Activated CD4-positive, alpha-beta T cell treated with anti-CD3 and anti-CD28 coated beads, Interleukin-2, amount 50 U/mL, for 1 hour (primary cell): Measurements from ENCODE around the gene ANKRD44.
"Not testable (repeated sequence)": the region's sequence is repeated elsewhere in the genome, so short reads cannot be mapped to it uniquely, and the experiment has no call there.

ENCODE experiments used
- DNase-seq: peaks from one replicate; pipeline ENCODE4 v3.0.0-alpha.2; 2020

The ANKRD44 gene

DNA sequence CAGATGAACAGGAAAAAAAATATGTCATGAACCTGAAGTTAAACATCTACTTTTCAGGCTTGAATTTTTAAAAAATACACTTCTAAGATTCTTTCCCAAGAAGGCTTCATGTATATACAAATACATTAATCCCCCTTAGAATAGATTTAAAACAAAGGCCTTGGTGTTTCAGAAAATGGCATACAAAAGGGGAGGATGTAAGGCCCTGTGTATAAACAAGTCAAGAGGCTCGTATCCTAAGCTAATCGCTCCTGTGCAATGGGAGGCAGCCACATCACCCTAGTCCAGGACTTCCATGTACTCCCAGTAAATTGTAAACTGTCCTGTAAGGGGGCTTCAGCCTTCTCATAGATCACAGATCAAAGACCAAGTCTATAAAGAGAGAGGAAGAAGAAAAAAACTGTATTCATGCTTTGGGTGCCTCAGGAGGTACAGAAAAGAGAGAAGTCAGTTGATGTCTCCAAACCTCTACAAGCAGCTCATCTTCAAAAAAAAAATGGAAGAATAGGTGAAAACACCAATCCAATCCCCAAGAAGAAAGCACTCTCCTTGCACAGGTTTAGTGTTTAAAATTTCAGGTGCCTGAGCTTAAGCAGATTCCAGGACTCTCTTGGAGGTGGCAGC, 53.9 kb downstream of the ANKRD44 start:
- no peak for DNase-seq

DNA sequence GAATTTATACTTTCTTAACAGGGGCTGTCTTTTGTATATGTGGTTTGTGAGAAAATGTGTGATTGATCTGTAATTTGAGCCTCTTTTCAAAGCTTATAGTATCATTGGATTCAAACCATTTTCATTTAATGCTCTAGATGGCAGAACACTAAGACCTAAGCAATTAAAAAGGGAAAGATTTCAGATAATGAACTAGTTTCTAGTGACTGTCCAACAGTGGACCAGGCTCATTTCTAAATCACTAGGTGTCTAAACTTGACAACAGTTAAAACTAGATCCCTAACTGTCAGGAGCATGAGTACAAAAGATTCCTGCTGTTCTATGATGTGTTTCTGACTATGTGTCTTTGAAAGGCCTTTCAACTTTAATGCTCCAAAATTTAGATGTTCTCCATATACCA, 54.6 kb downstream of the ANKRD44 start:
- no peak for DNase-seq

DNA sequence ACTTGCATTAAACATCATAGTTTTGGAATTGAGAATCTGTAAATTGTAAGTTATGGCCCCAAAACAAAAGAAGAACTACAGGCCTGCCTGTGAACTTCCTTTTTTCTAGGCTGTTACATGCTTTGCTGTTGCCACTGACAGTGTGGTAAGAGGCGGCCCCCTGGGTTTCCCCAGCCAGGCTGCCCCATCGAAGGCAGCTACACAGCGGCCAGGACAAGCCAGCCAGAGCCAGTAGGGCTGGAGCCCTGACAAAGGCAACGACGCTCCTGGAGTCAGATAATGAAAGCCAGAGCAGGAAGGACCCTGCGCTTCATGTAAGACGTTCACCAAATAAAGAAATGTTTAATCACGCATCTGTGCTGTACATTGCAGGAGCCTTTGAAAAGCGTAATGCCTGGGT, 55.0 kb downstream of the ANKRD44 start:
- peak; percentile 64 for DNase-seq

DNA sequence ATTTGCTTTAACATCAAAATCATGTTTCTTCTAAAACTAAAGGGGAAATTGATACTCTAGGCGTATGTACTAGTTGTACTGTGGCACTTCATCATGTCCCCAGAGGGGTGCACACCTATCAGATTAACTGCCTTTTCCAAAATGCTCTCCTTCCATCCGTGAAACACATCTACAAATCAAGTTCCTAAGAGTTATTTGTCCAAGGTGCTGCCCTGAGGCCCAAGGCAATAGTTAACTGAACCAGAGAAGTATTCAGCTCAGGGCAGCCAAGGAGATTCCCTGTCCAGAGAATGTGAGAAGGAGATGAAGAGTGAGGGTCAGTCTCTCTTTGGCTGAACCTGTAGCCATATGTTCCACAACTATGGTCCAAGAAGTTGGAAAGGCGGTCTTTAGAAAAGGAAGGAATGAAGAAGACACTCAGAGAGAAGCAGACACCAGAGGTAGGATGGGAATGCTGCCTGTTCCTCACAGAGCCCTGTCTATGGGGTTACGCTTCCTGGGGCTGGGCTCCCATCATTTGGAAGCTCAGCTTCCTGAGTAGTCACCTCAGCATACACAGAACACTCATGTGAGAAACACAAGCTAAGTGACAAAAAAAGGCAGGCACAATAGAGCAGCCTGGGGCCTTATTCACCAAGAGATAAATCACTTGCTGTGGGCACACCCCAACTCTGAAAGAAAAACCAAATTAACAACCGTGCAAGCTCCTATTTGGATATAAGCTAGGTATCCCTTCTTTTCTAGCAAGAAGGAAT, 55.6 kb downstream of the ANKRD44 start:
- no peak for DNase-seq

DNA sequence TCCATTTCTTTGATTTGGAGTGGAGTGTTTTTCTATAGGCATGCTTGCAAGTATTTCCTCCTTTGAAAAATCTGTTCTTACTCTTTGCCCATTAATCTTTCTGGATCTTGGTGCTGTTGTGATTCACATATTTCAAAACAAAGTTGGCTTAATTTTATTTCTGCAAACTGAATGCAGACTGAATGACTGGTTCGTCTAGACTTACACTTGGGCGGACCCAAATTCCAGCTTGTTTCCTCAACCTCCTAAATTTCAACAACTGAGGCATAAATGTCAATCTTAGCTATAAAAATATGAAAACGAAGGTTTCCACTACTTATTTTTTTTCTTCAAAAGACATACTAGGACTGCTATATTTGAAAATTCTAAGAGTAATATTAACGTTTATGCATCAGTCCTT, 59.0 kb downstream of the ANKRD44 start:
- no peak for DNase-seq

DNA sequence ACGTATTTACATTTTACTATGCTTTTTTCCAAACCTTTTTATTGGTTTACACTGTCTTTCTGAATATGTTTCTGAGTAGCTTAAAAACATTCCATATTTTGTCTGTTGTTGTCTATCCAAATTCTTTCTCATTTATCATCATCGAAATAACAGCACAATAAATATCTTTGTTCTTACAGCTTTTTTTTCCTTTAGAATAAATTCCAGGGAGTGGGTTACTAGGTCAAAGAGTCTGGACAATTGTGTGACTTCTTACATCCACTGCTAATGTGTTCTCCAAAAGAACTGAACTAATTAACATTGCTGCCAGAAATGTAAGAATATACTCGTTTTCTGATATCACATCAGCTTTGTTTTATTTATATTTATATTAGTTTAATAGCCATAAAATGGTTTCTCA, 59.4 kb downstream of the ANKRD44 start:
- DNase-seq, result no peak

DNA sequence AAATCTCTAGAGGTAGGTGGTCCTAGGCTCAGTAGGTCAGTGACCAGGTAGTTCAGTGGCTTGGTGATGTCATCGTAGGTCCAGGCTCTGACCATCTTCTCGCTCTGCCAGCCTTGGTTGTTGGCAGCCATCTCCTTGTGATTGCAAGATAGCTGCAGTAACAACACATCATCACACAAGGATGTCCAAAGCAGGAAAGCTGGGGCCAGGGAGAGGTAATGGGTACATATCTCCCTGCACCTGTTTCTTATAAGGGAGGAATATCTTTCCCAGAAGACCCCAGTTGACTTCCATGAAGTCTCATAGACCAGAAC, 60.5 kb downstream of the ANKRD44 start:
- DNase-seq, result no peak

DNA sequence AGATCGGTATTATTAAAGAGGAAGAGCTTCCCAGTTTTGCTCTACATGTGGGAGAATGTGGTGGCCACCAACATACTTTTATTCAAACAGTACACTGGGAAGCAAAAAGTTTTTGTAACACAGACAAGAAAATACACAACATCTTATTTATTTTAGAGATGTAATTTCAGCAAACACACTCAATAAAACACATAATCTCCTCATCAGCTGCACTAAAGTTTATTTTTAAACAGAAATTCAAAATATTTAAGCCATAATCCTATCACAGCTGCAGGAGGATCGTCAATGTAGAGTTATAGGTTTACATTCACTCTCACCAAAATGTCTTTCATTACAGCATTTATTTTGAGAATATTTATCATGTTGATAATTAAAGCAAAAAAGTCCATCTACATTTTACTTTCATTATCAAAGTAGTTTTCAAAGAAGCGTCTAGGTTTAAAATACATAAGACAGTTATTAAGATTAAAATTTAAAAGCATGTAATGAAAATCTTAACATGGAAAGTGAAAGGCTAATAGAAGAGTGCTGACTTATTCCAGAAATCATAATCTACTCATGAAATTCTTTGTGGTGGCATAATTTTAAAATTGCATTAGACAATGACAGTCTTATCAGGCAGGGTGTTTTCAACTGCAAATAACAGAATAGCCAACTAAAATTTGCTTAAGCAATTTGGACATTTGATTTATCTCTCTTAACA, 61.0 kb downstream of the ANKRD44 start:
- DNase-seq, result no peak

DNA sequence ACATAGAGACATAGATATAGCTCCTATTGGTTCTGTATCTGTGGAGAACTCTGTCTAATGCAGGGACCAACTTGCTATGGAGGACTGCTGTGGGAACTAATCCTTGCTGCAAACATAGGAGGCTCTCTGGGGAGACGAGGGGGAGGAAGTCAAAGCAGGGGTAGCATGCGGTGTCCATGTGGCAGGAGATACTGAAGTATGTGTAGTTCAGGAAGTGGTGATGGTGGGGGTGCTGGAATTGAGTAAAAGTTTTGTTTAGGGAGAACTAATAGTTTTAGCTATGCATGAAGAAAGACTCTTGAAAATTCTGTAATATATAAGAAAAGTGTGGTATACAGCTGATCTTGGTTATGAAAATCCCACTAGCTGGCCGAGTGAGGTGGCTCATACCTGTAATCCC, 62.0 kb downstream of the ANKRD44 start:
- no peak for DNase-seq

DNA sequence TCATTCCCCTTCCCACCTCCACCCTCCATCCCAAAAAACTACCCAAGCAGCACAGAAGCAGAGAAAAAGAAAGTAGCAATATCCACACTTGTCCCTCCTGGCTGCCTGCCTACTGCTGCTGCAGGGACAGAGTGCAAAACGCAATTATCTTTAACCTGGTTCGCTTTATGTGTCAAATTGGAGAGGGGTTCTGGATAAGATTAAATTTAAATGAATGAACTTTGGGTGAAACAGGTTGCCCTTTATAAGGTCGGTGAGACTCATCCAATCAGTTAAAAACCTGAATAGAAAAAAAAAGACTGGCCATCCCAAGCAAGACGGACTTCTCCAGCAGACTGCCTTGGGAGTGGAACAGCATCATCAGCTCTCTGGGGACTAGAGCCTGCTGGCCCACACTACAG, 62.6 kb downstream of the ANKRD44 start:
- no peak for DNase-seq

DNA sequence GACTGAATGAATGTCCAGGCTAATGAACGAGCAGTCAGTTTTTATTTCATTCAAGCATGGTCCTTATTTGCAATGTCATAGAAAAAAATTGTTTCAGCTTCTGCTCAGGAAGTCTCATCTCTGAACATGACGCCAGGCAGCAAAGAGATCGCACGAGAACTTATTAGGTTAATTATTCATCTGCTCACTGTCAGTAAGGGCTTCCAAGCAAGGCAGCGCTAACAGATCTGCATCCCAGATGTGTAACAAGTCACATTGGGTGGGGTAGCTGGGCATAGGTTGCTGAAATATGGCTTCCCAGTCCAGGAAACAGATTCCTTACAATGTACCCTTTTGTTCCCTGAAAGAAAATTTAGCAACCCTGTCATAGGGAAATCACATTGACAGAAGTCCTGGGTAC, 63.5 kb downstream of the ANKRD44 start:
- no peak for DNase-seq

DNA sequence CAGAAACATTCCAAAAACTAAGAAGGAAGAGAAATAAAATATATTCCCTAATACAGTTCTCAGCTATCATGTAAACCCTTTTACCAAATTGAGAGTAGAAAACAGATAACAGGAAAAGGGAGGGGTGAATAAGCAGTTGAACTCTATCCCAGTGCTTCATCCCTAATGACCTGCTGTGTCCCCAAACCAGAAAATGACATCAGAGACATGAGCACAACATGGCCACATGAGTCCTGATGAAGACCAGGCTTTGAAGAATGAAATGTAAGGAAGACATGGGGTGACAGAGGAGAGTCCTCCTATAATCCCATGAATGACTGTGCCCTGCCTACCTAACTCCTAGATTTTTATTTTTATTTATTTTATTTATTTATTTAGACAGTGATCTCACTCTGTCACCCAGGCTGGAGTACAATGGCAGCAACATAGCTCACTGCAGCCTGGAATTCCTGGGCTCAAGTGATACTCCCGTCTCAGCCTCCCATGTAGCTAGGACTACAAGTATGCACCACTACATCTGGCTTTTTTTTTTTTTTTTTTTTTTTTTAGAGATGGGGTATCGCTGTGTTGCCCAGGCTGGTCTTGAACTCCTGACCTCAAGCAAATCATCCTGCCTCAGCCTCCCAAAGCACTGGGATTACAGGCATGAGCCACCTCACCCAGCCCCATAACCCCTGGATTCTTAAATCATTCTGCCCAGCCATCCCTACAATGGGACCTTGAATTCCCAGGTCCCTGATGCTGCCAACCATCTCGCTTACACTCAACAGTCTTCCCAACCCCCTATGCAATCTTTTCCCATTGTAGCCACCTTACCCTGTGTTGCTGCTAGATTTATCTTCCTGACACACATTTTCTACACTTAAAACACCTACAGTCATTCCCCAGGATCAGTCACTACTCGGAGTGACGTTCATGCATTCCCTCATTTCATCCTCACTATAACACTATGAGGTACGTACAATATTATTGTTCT, 64.5 kb downstream of the ANKRD44 start:
- DNase-seq, result no peak

DNA sequence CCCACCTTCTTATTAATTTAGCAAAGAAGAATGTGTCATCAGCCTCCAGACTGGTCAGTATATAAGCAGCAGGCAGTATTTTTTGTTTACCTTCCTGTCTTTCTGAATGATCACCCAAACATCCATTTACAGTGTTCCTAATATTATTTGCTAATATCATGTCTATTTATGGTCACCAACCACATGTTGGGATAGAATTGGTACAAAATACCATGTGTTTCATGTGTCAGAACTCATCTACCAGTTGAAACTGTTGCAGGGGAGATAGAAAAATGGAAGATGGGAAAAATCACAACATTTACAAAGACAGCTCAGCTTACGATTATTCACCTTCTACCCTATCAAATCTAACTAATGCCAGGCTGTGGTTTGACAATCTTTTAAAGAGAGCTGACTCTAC, 66.2 kb downstream of the ANKRD44 start:
- DNase-seq, result no peak

DNA sequence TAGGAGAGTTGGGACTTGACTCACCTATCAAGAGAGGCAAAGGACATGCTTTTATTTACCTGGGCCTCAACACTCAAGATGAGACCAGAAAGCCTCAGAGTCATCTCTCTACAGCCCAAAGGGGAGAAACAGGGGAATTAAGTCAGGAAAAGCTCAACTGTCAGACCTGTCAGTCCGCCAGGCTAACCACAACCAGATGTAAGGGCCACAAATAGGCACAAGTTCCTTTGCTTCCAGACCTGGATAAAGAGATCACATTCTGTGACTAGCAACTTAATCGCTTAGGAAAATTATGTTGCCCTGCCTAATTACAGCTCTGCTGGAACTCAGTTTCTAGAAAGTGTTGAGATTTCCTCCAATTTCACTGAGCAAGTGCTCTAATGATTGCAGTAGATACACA, 67.9 kb downstream of the ANKRD44 start:
- DNase-seq, result no peak

DNA sequence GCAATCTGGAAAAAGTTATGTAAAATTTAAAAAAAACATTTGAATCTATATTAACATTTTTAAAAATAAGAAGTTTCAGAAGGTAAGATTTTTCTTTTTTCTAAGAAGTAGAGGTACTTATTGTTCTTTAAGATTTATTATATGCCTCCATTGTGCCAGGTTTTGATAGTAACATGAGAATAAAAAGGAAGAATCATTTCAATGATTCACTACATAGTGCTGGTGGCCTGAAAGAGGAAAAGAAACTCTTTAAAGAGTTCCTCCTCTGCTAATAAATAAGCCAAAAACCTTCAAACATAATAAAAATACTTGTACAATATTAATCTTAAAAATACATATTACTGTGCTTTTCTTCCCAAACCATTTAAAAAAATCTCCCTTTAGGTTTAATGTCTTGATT, 69.0 kb downstream of the ANKRD44 start:
- no peak for DNase-seq

DNA sequence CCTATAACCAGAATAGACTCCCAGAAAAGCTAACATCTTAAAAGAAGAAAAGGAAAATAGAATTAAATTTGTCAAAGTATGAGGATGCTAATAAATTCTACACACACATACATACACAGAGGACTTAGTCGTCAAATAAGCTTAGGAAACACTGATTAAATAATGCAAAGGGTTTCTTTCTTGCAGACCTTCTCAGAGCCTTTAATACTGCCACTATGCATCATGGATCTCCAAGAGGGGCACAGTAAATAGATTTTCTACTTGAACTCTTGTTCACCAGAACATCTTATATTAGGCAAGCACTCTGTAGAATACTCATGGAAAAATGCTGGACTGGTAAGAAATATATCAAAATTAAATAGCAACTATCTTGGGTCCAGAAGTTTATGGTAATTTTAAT, 69.4 kb downstream of the ANKRD44 start:
- DNase-seq, result no peak

DNA sequence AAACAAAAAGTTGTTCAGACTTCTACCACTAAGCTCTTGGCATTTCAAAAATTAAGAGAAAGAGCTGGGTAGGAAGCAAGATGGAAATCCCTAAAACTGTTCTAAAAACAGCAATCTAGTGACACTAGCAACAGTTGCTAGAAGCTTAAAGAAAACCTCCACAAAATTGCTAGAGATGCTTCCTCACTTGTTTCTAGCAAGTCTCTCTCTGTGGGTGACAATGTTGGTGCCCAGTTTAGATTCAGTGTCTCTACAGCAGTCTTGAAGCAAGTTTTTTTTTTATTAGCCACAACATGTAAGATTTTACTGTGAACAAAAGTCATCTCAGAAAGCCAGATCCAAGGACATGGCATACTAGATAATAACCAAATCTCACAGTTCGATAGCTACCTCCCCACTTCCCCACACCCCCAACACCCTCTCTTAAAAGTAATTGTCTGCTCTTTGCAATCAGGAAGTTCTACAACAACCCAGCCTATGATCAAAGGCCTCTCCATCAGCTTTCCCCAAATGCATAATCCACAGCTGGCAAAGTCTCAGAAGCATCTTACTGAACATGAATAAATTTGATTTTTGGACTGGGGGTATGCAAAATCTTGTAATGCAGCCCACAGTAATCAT, 70.0 kb downstream of the ANKRD44 start:
- DNase-seq, result no peak

DNA sequence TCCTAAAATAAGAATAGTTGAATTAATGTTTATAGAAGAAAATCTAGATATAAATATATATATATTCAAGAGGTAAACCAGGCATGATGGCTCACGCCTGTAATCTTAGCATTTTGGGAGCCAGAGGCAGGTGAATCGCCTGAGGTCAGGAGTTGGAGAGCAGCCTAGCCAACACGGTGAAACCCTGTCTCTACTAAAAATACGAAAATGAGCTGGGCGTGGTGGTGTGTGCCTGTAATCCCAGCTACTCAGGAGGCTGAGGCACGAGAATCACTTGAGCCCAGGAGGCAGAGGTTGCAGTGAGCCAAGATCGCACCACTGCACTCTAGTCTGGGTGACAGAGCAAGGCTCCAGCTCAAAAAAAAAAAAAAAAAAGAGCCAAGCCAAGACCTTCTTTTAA, 70.6 kb downstream of the ANKRD44 start:
- DNase-seq, result not testable (repeated sequence)

DNA sequence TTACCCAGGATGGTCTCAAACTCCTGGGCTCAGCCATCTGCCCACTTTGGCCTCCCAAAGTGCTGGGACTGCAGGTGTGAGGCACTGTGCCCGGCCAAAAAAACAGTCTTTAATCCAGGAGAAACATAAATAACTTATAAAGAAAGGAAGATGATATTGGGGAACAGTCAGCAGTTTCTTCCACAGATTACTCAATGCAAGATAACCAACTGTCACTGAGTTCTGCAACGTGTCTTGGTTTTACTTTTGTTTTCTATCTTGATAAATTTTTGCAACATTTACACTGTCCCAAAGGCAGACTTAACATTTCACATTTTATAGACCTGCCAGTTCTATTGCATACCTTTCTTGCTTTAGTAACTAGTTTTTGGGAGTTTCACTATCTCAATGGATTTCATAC, 71.1 kb downstream of the ANKRD44 start:
- DNase-seq, result no peak

DNA sequence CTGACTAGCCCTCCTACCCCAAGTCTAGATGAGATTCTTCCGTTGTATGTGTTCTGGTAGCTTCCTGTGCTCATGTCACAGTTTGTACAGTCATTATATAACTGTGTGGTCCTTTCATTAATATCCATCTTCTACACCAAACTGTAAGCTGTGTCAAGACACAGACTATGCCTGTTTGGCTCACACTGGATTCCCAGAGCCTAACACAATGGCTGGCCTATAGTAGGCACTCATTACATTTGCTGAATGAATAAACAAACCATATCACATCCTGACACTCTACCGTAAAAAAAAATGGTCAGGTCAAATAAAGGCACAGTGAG, 72.6 kb downstream of the ANKRD44 start:
- DNase-seq, result no peak

DNA sequence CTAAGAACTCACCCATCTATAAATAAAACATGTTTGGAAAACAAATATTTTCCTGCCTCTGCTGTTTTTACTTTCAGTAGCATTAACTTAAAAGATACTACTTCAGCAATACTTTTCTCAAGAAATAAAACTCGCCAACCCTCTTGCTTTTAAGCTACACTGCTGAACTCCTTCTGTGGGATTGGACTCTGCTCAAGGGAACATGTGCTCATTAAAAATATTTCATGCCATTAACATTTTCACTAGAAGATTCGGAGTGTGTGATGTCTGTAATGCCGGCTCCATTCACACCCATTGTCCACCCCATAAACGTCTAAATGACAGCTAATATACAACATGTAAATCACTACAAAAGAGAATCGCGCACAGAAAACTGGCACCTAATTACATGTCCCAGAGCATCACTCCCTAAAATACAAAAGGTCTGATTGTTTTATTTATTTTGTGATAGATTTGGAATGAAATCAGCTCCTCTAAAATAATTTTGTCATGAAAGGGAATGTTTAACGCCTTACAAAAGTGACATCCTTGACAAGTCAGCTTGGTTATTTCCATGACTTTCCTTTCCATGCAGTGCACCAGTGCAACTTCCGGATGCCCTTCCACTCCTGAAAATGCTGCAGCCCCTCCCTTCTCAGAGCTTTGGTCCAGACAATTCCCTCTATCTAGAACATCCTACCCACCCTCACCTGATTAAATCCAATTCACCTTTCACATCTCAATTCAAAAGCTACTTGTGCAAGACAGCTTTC, 73.1 kb downstream of the ANKRD44 start:
- no peak for DNase-seq

DNA sequence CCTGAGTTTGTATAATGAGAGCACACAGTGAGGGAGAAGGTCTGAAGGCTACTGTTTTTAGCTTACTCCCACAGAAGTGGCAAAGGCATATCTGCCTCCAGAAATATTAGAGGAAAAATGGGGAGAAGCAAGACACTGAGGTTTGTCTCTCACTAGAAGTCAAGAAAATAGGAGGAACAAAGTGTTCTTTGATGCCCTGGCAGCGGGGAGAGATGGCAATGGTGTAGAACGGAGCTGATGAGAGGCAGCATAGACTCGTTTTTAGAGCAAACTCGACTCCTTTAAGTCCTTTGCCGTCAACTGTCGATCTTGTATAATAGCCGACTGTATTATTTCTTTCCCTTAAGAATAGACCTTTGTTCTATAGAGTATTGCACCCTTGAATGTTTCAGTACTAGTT, 73.8 kb downstream of the ANKRD44 start:
- DNase-seq, result no peak
